Measurements from ENCODE around the gene ZNF780A.

DNA sequence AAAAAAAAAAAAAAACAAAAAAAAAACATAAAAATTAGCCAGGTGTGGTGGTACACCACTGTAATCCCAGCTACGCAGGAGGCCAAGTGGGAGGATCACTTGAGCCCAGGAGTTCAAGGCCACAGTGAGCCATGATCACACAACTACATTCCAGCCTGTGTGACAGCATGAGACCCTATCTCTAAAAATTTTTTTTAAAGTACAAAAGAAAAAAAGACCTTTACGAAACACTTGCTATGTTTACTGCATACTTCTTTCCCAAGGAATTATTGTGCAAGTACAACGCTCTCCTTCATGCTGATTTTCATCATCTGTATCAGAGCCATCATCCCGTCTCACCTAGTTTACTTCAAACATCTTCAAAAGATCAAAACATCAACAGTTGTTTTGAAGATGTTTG is 28.6 kb upstream of the ZNF780A start:
- TF ChIP-seq POLR2A (IDR thresholded peaks at IDR 0.05) (no peak), POLR2AphosphoS5 (IDR thresholded peaks at IDR 0.05) (no peak)
- TF ChIP-seq, protein P1, sequence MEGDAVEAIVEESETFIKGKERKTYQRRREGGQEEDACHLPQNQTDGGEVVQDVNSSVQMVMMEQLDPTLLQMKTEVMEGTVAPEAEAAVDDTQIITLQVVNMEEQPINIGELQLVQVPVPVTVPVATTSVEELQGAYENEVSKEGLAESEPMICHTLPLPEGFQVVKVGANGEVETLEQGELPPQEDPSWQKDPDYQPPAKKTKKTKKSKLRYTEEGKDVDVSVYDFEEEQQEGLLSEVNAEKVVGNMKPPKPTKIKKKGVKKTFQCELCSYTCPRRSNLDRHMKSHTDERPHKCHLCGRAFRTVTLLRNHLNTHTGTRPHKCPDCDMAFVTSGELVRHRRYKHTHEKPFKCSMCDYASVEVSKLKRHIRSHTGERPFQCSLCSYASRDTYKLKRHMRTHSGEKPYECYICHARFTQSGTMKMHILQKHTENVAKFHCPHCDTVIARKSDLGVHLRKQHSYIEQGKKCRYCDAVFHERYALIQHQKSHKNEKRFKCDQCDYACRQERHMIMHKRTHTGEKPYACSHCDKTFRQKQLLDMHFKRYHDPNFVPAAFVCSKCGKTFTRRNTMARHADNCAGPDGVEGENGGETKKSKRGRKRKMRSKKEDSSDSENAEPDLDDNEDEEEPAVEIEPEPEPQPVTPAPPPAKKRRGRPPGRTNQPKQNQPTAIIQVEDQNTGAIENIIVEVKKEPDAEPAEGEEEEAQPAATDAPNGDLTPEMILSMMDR (IDR thresholded peaks at IDR 0.05), result no peak

Measured in suprapubic skin (tissue), 4 donors.